Breast epithelium (tissue), 4 donors: ENCODE data around the gene TCFL5. TPM values are rescaled to one million over a fixed set of nuclear protein-coding genes. Genes with fewer than 3 reads are reported as not detected.

ENCODE experiments used
- DNase-seq, 2 donors: peaks; one replicate each; pipeline ENCODE4 v3.0.0-alpha.2; 2019; ENCODE audit warnings: low spot score in 2 of 2
- H3K27ac ChIP-seq, 2 donors: fragments of 200-600 bp; sonication (generic) in 1 of 2; one replicate each; pipeline ENCODE4 v1.5.1; 2016 to 2019; ENCODE audit warnings: mild to moderate bottlenecking in 1 of 2
- H3K27me3 ChIP-seq, 2 donors: fragments of 200-600 bp; sonication (generic) in 1 of 2; one replicate each; pipeline versions ENCODE4 v1.5.1 to v1.6.0; 2017 to 2019; ENCODE audit warnings: control low read depth in 1 of 2, mild to moderate bottlenecking in 1 of 2
- H3K36me3 ChIP-seq: fragments of 200-600 bp; one replicate; pipeline ENCODE4 v1.5.1; 2019
- H3K4me1 ChIP-seq, 2 donors: fragments of 200-600 bp; sonication (generic); one replicate each; pipeline ENCODE4 v1.5.1; 2016 to 2019; ENCODE audit warnings: control low read depth in 1 of 2
- H3K4me3 ChIP-seq, 3 donors: fragments of 200-600 bp; sonication (generic); 1 replicate in 2 of 3; 2 replicates in 1 of 3; pipeline ENCODE4 v1.5.1; 2016 to 2019; ENCODE audit warnings: mild to moderate bottlenecking in 3 of 3, moderate library complexity in 2 of 3
- H3K9me3 ChIP-seq, 2 donors: fragments of 200-600 bp; sonication (generic) in 1 of 2; one replicate each; pipeline ENCODE4 v1.5.1; 2016 to 2019; ENCODE audit warnings: control low read depth in 1 of 2
- POLR2A ChIP-seq: fragments of 450-650 bp; IDR thresholded peaks from one replicate; pipeline ENCODE4 v1.6.1; 2016; ENCODE audit warnings: antibody characterized with exemption, mild to moderate bottlenecking, moderate library complexity
- POLR2AphosphoS5 ChIP-seq, 3 donors: sonication (generic); formaldehyde crosslinking; IDR thresholded peaks; one replicate each; pipeline ENCODE4 v1.6.1; 2017; ENCODE audit warnings: antibody characterized with exemption in 3 of 3
- intact Hi-C: fragments of 100-400 bp; cut with DNase I; formaldehyde crosslinking; loops from one replicate; pipeline ENCODE4 v1.15.1; 2023; ENCODE audit warnings: low total_unique reads
- total RNA-seq, 3 donors: library from RNA; depleted of rRNA; stranded (reverse); fragments of >200 nt; gene quantifications; one replicate each; pipeline ENCODE4 v1.1.0, GENCODE V29; 2016
- TF ChIP-seq, protein P1 (sequence below), 3 donors: fragments of 450-650 bp; IDR thresholded peaks; one replicate each; pipeline ENCODE4 v1.5.1; 2016 to 2017; ENCODE audit warnings: antibody characterized with exemption in 3 of 3, mild to moderate bottlenecking in 3 of 3, moderate library complexity in 3 of 3

TCFL5 gene
- total RNA-seq, 3 donors from 2014 or later = 7.8 to 21.0 (median 12.5) TPM

GRCh38 chr20:62876902-62877816 lies 15.5 kb upstream of the TCFL5 start:
- intact Hi-C loops = no loop called here
- Histone ChIP-seq H3K27me3 (no peaks in the 10 kb centered on the region), H3K4me3 (peak overlapping the region in 1 of 3 donors; percentile 26), H3K27ac (peak overlapping the region; percentile 71 to 83), H3K9me3 (no peaks in the 10 kb centered on the region), H3K4me1 (peaks cover 0 to 8% of the 10 kb centered on the region in 2 donors), H3K36me3 (no peaks in the 10 kb centered on the region)
- DNase-seq = peak; percentile 58 to 70
- TF ChIP-seq POLR2AphosphoS5 (IDR thresholded peaks at IDR 0.05) = peak in 1 of 3 donors; percentile 20
- TF ChIP-seq, protein P1, sequence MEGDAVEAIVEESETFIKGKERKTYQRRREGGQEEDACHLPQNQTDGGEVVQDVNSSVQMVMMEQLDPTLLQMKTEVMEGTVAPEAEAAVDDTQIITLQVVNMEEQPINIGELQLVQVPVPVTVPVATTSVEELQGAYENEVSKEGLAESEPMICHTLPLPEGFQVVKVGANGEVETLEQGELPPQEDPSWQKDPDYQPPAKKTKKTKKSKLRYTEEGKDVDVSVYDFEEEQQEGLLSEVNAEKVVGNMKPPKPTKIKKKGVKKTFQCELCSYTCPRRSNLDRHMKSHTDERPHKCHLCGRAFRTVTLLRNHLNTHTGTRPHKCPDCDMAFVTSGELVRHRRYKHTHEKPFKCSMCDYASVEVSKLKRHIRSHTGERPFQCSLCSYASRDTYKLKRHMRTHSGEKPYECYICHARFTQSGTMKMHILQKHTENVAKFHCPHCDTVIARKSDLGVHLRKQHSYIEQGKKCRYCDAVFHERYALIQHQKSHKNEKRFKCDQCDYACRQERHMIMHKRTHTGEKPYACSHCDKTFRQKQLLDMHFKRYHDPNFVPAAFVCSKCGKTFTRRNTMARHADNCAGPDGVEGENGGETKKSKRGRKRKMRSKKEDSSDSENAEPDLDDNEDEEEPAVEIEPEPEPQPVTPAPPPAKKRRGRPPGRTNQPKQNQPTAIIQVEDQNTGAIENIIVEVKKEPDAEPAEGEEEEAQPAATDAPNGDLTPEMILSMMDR (IDR thresholded peaks at IDR 0.05) = no peak

DNA sequence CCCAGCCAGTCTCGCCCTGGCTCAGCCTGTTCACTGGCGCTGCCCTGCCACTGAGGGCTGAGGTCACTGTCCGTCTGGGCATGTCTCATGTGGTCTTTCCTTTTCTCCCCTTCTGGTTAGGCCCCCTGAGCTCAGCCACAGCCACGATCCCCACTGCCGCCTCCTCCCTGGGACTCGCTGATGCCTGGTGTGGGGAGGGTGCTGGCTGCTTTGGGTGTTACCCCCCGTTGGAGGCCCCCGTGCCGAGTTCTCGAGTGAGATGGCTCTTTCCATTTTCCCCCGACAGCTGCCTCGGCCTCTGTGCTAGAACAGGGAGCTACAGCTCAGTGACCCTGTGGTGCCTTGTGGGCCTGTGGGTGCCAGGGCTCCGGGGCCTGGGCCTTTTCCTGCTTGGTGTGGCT lies 14.9 kb upstream of the TCFL5 start:
- intact Hi-C loops = no loop called here
- Histone ChIP-seq H3K27ac (peak overlapping the region; percentile 71 to 83), H3K4me3 (no peak overlapping the region)

DNA sequence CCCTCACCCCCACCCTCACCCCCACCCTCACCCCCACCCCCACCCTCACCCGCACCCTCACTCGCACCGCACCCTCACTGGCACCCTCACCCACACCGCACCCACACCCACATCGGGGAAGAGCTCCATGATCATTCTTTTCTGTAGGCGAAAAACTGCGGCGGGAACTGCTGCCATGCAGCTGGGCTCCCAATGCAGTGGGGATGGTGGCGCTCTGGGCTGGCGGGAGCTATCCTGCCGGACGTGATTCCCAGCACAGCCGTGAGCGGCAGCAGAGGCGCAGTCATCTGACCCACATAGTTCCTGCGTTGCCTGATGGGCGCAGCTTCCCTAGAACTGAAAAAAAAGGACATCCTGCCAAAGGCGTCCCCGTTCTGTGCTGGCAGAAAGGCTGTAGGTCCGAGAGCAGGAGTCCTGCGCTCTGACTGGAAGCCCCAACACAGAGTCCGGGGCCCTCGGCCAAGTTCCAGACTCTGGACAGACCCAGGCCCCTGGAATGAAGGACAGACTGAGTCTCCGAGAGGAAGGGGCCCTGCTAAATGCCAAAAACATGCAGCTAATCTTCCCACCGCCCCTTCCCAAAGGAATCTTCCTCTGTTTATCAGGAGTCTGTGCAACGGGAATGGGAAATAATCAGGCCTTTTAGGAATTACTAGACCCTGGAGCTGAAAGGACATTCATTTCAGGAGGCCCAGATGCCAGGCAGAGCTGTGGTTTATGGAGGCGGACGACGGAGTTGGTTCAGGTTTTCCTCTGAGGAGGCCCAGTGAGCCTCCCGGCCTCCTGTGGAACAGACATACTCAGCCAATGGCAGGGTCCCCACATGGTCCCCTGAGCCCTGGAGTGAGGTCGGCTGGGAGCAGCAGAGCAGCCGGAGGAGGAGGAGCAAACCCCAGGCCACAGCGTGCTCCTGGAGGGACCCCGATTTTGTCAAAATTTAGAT lies 14.1 kb upstream of the TCFL5 start:
- no peaks in the 10 kb centered on the region for H3K9me3 ChIP-seq
- peaks cover 0 to 8% of the 10 kb centered on the region in 2 donors for H3K4me1 ChIP-seq
- intact Hi-C loops = no loop called here
- H3K4me3 ChIP-seq = peak overlapping the region in 1 of 3 donors; percentile 46
- peak; percentile 69 to 76 for DNase-seq
- H3K36me3 ChIP-seq = no peaks in the 10 kb centered on the region
- no peak for TF ChIP-seq POLR2A
- TF ChIP-seq, protein P1 (IDR thresholded peaks at IDR 0.05) = peak in 2 of 3 donors; percentile 42 to 46
- TF ChIP-seq POLR2AphosphoS5 (IDR thresholded peaks at IDR 0.05) = peak in 1 of 3 donors; percentile 40
- H3K27me3 ChIP-seq = no peaks in the 10 kb centered on the region
- peak overlapping the region; percentile 71 to 83 for H3K27ac ChIP-seq

More for the DNA sequence above, 14.9 kb upstream of the TCFL5 start:
- Histone ChIP-seq H3K36me3 (no peaks in the 10 kb centered on the region), H3K9me3 (no peaks in the 10 kb centered on the region), H3K4me1 (peaks cover 0 to 8% of the 10 kb centered on the region in 2 donors), H3K27me3 (no peaks in the 10 kb centered on the region)
- TF ChIP-seq, protein P1 (IDR thresholded peaks at IDR 0.05) = no peak
- TF ChIP-seq POLR2A = no peak
- no peak for TF ChIP-seq POLR2AphosphoS5 (IDR thresholded peaks at IDR 0.05)
- no peak for DNase-seq

GRCh38 chr20:62874964-62875344 lies 13.3 kb upstream of the TCFL5 start:
- intact Hi-C loops = no loop called here
- no peak for TF ChIP-seq POLR2AphosphoS5 (IDR thresholded peaks at IDR 0.05)
- TF ChIP-seq POLR2A = no peak
- TF ChIP-seq, protein P1 (IDR thresholded peaks at IDR 0.05) = no peak
- peak overlapping the region in 1 of 2 donors; percentile 59 for H3K27ac ChIP-seq
- no peaks in the 10 kb centered on the region for H3K27me3 ChIP-seq
- H3K4me1 ChIP-seq = peaks cover 0 to 8% of the 10 kb centered on the region in 2 donors
- no peak overlapping the region for H3K4me3 ChIP-seq
- no peaks in the 10 kb centered on the region for H3K36me3 ChIP-seq
- no peak for DNase-seq
- no peaks in the 10 kb centered on the region for H3K9me3 ChIP-seq
